Measurements from ENCODE around the gene CCDC127.

DNA sequence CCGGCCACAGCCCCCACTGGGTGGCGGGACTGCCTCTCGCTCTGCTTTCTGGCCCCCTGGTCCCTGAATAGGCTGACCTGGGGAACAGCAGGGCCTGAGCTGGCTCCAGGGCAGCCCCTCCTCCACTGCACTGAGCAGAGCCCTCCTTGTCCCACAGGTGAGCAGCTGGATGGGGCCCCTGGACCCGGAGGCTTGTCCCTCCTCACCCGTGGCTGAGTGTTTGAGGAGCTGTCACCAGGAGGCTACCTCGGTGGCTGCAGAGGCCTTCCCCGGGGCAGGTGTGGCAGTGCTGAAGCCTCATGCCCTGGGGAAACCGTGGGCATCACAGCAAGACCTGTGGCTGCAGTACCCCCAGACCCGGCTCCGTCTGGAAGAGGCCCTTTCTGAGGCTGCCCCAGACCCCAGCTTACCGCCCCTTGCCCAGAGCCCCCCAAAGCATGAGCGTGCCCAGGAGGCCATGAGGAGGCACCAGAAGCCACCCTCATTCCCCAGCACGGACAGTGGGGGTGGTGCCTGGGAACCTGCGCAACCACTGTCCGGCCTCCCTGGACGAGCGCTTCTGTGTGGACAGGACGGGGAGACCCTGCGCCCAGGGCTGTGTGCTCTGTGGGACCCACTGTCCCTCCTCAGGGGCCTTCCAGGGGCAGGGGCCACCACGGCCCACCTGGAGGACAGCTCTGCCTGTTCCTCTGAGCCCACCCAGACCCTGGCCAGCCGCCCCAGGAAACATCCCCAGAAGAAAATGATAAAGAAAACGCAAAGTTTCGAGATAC is 55.2 kb downstream of the CCDC127 start:
- TF ChIP-seq MXI1 (IDR thresholded peaks at IDR 0.05; ENCODE audit: borderline replicate concordance, low read depth, low read length) (no peak), CTCF (conservative IDR thresholded peaks at IDR 0.05; ENCODE audit: low read depth, low read length) (no peak), RCOR1 (IDR thresholded peaks at IDR 0.05; ENCODE audit: insufficient replicate concordance, low read length) (no peak), ELK1 (IDR thresholded peaks at IDR 0.05; ENCODE audit: borderline replicate concordance, low read depth, low read length) (no peak), POLR2A (IDR thresholded peaks at IDR 0.05; ENCODE audit: low read depth, low read length) (no peak), BHLHE40 (IDR thresholded peaks at IDR 0.05; ENCODE audit: low read depth, low read length) (no peak), RAD21 (IDR thresholded peaks at IDR 0.05; ENCODE audit: low read length) (no peak), CEBPB (IDR thresholded peaks at IDR 0.05; ENCODE audit: low read depth, low read length) (no peak)
